ENCODE results near the gene CAMSAP2.

The CAMSAP2 gene

GRCh38 chr1:200838676-200839445 is 100.2 kb downstream of the CAMSAP2 start:
- DNase-seq (ENCODE audit: low spot score), result no peak
- no peak for FAIRE-seq

GRCh38 chr1:200845360-200845759 is 106.7 kb downstream of the CAMSAP2 start:
- DNase-seq (ENCODE audit: low spot score) (no peak), FAIRE-seq (no peak)

GRCh38 chr1:200846398-200846797 is 107.7 kb downstream of the CAMSAP2 start:
- FAIRE-seq, result no peak

GRCh38 chr1:200849430-200849829 is 110.7 kb downstream of the CAMSAP2 start:
- DNase-seq (ENCODE audit: low spot score), result no peak
- FAIRE-seq, result no peak

More at GRCh38 chr1:200846398-200846797, 107.7 kb downstream of the CAMSAP2 start:
- DNase-seq (ENCODE audit: low spot score), result no peak

GRCh38 chr1:200850554-200850953 is 111.9 kb downstream of the CAMSAP2 start:
- DNase-seq (ENCODE audit: low spot score), result no peak
- no peak for FAIRE-seq

GRCh38 chr1:200856716-200857357 is 118.1 kb downstream of the CAMSAP2 start:
- FAIRE-seq, result no peak
- no peak for DNase-seq (ENCODE audit: low spot score)

- FAIRE-seq, result no peak
- no peak for DNase-seq (ENCODE audit: low spot score)
Observed at GRCh38 chr1:200857804-200858203, 119.1 kb downstream of the CAMSAP2 start.

- no peak for FAIRE-seq
Observed at GRCh38 chr1:200861937-200862647, 123.4 kb downstream of the CAMSAP2 start.

GRCh38 chr1:200862713-200863415 is 124.2 kb downstream of the CAMSAP2 start:
- FAIRE-seq, result no peak
- DNase-seq (ENCODE audit: low spot score), result no peak

More at GRCh38 chr1:200861937-200862647, 123.4 kb downstream of the CAMSAP2 start:
- no peak for DNase-seq (ENCODE audit: low spot score)

GRCh38 chr1:200866116-200866515 is 127.4 kb downstream of the CAMSAP2 start:
- no peak for FAIRE-seq
- DNase-seq (ENCODE audit: low spot score), result no peak

GRCh38 chr1:200866521-200866920 is 127.8 kb downstream of the CAMSAP2 start:
- FAIRE-seq, result no peak

GRCh38 chr1:200867018-200867811 is 128.5 kb downstream of the CAMSAP2 start:
- FAIRE-seq (no peak), DNase-seq (ENCODE audit: low spot score) (no peak)

More at GRCh38 chr1:200866521-200866920, 127.8 kb downstream of the CAMSAP2 start:
- DNase-seq (ENCODE audit: low spot score), result no peak

GRCh38 chr1:200869376-200869752 is 130.7 kb downstream of the CAMSAP2 start:
- DNase-seq (ENCODE audit: low spot score) (no peak), FAIRE-seq (no peak)

GRCh38 chr1:200869753-200870391 is 131.2 kb downstream of the CAMSAP2 start:
- FAIRE-seq (no peak), DNase-seq (ENCODE audit: low spot score) (no peak)

GRCh38 chr1:200872446-200873115 is 133.9 kb downstream of the CAMSAP2 start, which contains the start of gene GPR25:
GPR25 (plus strand) TSS chr1:200872981; CDS start chr1:200873038, 57 bp downstream.
- DNase-seq (ENCODE audit: low spot score) (no peak), FAIRE-seq (no peak)

- DNase-seq (ENCODE audit: low spot score), result no peak
- no peak for FAIRE-seq
Observed at GRCh38 chr1:200873116-200873670, 134.5 kb downstream of the CAMSAP2 start.

GRCh38 chr1:200873671-200874397 is 135.1 kb downstream of the CAMSAP2 start:
- DNase-seq (ENCODE audit: low spot score), result no peak
- no peak for FAIRE-seq

GRCh38 chr1:200874694-200875093 is 136.0 kb downstream of the CAMSAP2 start:
- FAIRE-seq (no peak), DNase-seq (ENCODE audit: low spot score) (no peak)

- DNase-seq (ENCODE audit: low spot score), result no peak
- no peak for FAIRE-seq
Observed at GRCh38 chr1:200875416-200875815, 136.7 kb downstream of the CAMSAP2 start.

All from RCC 7860 (cell line).